Stimulated activated CD8-positive, alpha-beta memory T cell treated with anti-CD3 and anti-CD28 coated beads, Interleukin-15, amount 100 ng/mL, for 48 hours (primary cell): Measurements from ENCODE around the gene FAM20C.
"Not testable (repeated sequence)": the region's sequence is repeated elsewhere in the genome, so short reads cannot be mapped to it uniquely, and the experiment has no call there.

Experiments
- DNase-seq, 2 donors: peaks; one replicate each; pipeline ENCODE4 v3.0.0-alpha.2; 2020; ENCODE audit warnings: low read depth in 2 of 2

FAM20C gene

GRCh38 chr7:291373-292092, 99.2 kb downstream of the FAM20C start:
- DNase-seq = no peak

- no peak for DNase-seq
Observed at GRCh38 chr7:292226-292625, 99.9 kb downstream of the FAM20C start.

- DNase-seq = no peak
Observed at GRCh38 chr7:292826-293225, 100.5 kb downstream of the FAM20C start.

GRCh38 chr7:293681-294439, 101.5 kb downstream of the FAM20C start:
- DNase-seq = no peak

GRCh38 chr7:294440-295154, 102.2 kb downstream of the FAM20C start:
- DNase-seq = no peak

GRCh38 chr7:295155-296154, 103.1 kb downstream of the FAM20C start:
- no peak for DNase-seq

- no peak for DNase-seq
Observed at GRCh38 chr7:296373-296945, 104.1 kb downstream of the FAM20C start.

GRCh38 chr7:297141-297540, 104.8 kb downstream of the FAM20C start:
- DNase-seq = not testable (repeated sequence)

- DNase-seq = no peak
Observed at GRCh38 chr7:297611-298374, 105.4 kb downstream of the FAM20C start.

- DNase-seq = no peak
Observed at GRCh38 chr7:298375-298702, 106.0 kb downstream of the FAM20C start.

GRCh38 chr7:298743-299142, 106.4 kb downstream of the FAM20C start:
- no peak for DNase-seq

- no peak for DNase-seq
Observed at GRCh38 chr7:299169-299568, 106.8 kb downstream of the FAM20C start.

GRCh38 chr7:299628-300027, 107.3 kb downstream of the FAM20C start:
- DNase-seq = no peak

GRCh38 chr7:300048-300447, 107.7 kb downstream of the FAM20C start:
- DNase-seq = no peak

- no peak for DNase-seq
Observed at GRCh38 chr7:300546-301290, 108.3 kb downstream of the FAM20C start.

- DNase-seq = no peak
Observed at GRCh38 chr7:301291-302053, 109.1 kb downstream of the FAM20C start.

GRCh38 chr7:302054-302992, 110.0 kb downstream of the FAM20C start:
- no peak for DNase-seq

GRCh38 chr7:303425-303824, 111.1 kb downstream of the FAM20C start:
- DNase-seq = no peak
